Prostate gland (tissue), 2 donors: ENCODE results near the gene NFATC2IP.

Experiments
- CTCF ChIP-seq, 4 experiments: fragments of 200-600 bp in 2 of 4; fragments of 450-650 bp in 2 of 4; sonication (generic) in 2 of 4; IDR thresholded peaks; 1 replicate in 3 of 4; 2 replicates in 1 of 4; pipeline ENCODE4 v1.5.1; 2016 to 2019; ENCODE audit warnings: antibody characterized with exemption in 4 of 4, mild to moderate bottlenecking in 2 of 4, moderate library complexity in 2 of 4
- POLR2A ChIP-seq: fragments of 450-650 bp; IDR thresholded peaks from one replicate; pipeline ENCODE4 v1.6.1; 2016; ENCODE audit warnings: antibody characterized with exemption, mild to moderate bottlenecking
- POLR2AphosphoS5 ChIP-seq: sonication (generic); formaldehyde crosslinking; IDR thresholded peaks from one replicate; pipeline ENCODE4 v1.6.1; 2017; ENCODE audit warnings: antibody characterized with exemption

- TF ChIP-seq CTCF (IDR thresholded peaks at IDR 0.05) (peak in 2 of 4 experiments; percentile 37 to 44), POLR2A (no peak), POLR2AphosphoS5 (no peak)
Observed at GRCh38 chr16:28974007-28974436, 23.3 kb downstream of the NFATC2IP start.
